Esophagus muscularis mucosa (tissue), 4 donors: ENCODE results near the gene PIGM.

Experiments
- EP300 ChIP-seq: sonication (generic); formaldehyde crosslinking; IDR thresholded peaks from one replicate; pipeline ENCODE4 v1.6.1; 2017; ENCODE audit warnings: antibody characterized with exemption
- POLR2A ChIP-seq: fragments of 450-650 bp; IDR thresholded peaks from one replicate; pipeline ENCODE4 v1.6.1; 2017; ENCODE audit warnings: antibody characterized with exemption, moderate library complexity, mild to moderate bottlenecking, low read depth
- POLR2AphosphoS5 ChIP-seq, 2 donors: sonication (generic); formaldehyde crosslinking; IDR thresholded peaks; one replicate each; pipeline ENCODE4 v1.6.1; 2017; ENCODE audit warnings: antibody characterized with exemption in 2 of 2
- TF ChIP-seq, protein P1 (sequence below), 3 experiments: fragments of 200-600 bp in 2 of 3; fragments of 450-650 bp in 1 of 3; sonication (generic) in 2 of 3; IDR thresholded peaks; one replicate each; pipeline ENCODE4 v1.5.1; 2017 to 2019; ENCODE audit warnings: antibody characterized with exemption in 3 of 3, mild to moderate bottlenecking in 2 of 3, moderate library complexity in 1 of 3

- TF ChIP-seq, protein P1, sequence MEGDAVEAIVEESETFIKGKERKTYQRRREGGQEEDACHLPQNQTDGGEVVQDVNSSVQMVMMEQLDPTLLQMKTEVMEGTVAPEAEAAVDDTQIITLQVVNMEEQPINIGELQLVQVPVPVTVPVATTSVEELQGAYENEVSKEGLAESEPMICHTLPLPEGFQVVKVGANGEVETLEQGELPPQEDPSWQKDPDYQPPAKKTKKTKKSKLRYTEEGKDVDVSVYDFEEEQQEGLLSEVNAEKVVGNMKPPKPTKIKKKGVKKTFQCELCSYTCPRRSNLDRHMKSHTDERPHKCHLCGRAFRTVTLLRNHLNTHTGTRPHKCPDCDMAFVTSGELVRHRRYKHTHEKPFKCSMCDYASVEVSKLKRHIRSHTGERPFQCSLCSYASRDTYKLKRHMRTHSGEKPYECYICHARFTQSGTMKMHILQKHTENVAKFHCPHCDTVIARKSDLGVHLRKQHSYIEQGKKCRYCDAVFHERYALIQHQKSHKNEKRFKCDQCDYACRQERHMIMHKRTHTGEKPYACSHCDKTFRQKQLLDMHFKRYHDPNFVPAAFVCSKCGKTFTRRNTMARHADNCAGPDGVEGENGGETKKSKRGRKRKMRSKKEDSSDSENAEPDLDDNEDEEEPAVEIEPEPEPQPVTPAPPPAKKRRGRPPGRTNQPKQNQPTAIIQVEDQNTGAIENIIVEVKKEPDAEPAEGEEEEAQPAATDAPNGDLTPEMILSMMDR (IDR thresholded peaks at IDR 0.05) = no peak
- TF ChIP-seq POLR2A = no peak
- TF ChIP-seq POLR2AphosphoS5 (IDR thresholded peaks at IDR 0.05) = no peak
- no peak for TF ChIP-seq EP300
These were observed 8.7 kb upstream of the PIGM start for GRCh38 chr1:160040476-160040875.
